ENCODE measurements around the gene DLG2. TPM values are rescaled to one million over a fixed set of nuclear protein-coding genes. Genes with fewer than 3 reads are reported as not detected.

DLG2 gene
- total and polyA plus RNA-seq, 2 of the 4 experiments (the other 2 are of a cell fraction) = 0.31 to 0.36 TPM

- POLR2A ChIA-PET (ENCODE audit: unreplicated experiment) = no interaction called here
- dilution Hi-C loops (cut with HindIII; ENCODE audit: low sequenced_read_pairs, unreplicated experiment) = no loop called here
Observed at GRCh38 chr11:83845797-83846196, 1781.3 kb downstream of the DLG2 start.

More at GRCh38 chr11:83845797-83846196, 1781.3 kb downstream of the DLG2 start:
- WGBS, 2 experiments (ENCODE audit: extremely low coverage in 2 of 2, insufficient read length in 1 of 2) = no CpG with 5 or more reads among the region's 1 CpG
- H4K91ac ChIP-seq (ENCODE audit: insufficient read depth, low read depth, low read length) = no peak overlapping the region
- H3K4ac ChIP-seq (ENCODE audit: low read depth, low read length) = no peak overlapping the region
- H2BK15ac ChIP-seq (ENCODE audit: low read depth, low read length) = no peak overlapping the region
- H3K9ac ChIP-seq (ENCODE audit: low read depth, low read length) = no peak overlapping the region
- H2BK5ac ChIP-seq (ENCODE audit: low read depth, low read length, poor library complexity, severe bottlenecking) = no peak overlapping the region
- no peak overlapping the region for H2BK120ac ChIP-seq (ENCODE audit: low read depth, low read length)
- H3K9me1 ChIP-seq (ENCODE audit: insufficient read depth, low read length) = no peaks in the 10 kb centered on the region
- no peak overlapping the region for H4K8ac ChIP-seq (ENCODE audit: low read depth in 2 of 2, low read length in 2 of 2)
- H3K27ac ChIP-seq (ENCODE audit: insufficient read depth, low read length) = no peak overlapping the region
- H3K23ac ChIP-seq (ENCODE audit: low read depth, low read length) = no peak overlapping the region
- no peak overlapping the region for H3K18ac ChIP-seq (ENCODE audit: low read depth, low read length)
- peaks cover 2% of the 10 kb centered on the region; the same call in 1 of the 2 replicates for H3K27me3 ChIP-seq (ENCODE audit: control insufficient read depth, insufficient read depth, low read length)
- intact Hi-C loops (cut with micrococcal nuclease) = no loop called here
- H4K20me1 ChIP-seq (ENCODE audit: insufficient read depth, low read length) = no peaks in the 10 kb centered on the region
- no peak overlapping the region for H3K4me2 ChIP-seq (ENCODE audit: low read depth, low read length)
- ATAC-seq (ENCODE audit: low read depth) (no peak), DNase-seq (no peak)
- H2BK20ac ChIP-seq (ENCODE audit: low read depth, low read length) = no peak overlapping the region
- no peak overlapping the region for H3K14ac ChIP-seq (replicated peaks; ENCODE audit: low read depth, low read length)
- in situ Hi-C loops (cut with MboI; ENCODE audit: low sequenced_read_pairs) = loop anchor here (25.0 kb wide), 1 partner anchor 1742 kb away; no protein-coding TSS in a partner anchor
- no peak overlapping the region for H2AK5ac ChIP-seq (ENCODE audit: low read depth, low read length)
- H3K4me1 ChIP-seq (ENCODE audit: control insufficient read depth, insufficient read depth, low read length) = no peaks in the 10 kb centered on the region
- TF ChIP-seq CHD1 (IDR thresholded peaks at IDR 0.05; ENCODE audit: low read depth, low read length) = no peak
- H3K79me1 ChIP-seq (ENCODE audit: low read depth in 1 of 2, low read length in 2 of 2) = no peaks in the 10 kb centered on the region
- H2AFZ ChIP-seq (replicated peaks; ENCODE audit: low read length, poor library complexity) = no peak overlapping the region
- no peak overlapping the region for H2AK9ac ChIP-seq (replicated peaks; ENCODE audit: low read depth, low read length, poor library complexity)
- no peak overlapping the region for H3K4me3 ChIP-seq (ENCODE audit: insufficient read depth, low read depth, low read length)
- H4K5ac ChIP-seq (ENCODE audit: low read depth, low read length) = no peak overlapping the region
- no peaks in the 10 kb centered on the region for H3K9me3 ChIP-seq (ENCODE audit: control insufficient read depth, insufficient read depth, low read length)
- no TSS peak for BruUV-seq (replicated peaks)
- CTCF ChIA-PET = interaction anchor here (1.3 kb wide), 1 partner anchor 9 kb away, joined by 3 read pairs; no protein-coding TSS in a partner anchor
- H3K36me3 ChIP-seq (ENCODE audit: control insufficient read depth, insufficient read depth, low read length) = no peaks in the 10 kb centered on the region
- no peak overlapping the region for H3K56ac ChIP-seq (ENCODE audit: extremely low read depth, insufficient read depth, low read length)

Data from IMR-90 (cell line).